Ascending aorta (tissue), 2 donors: ENCODE data around the gene RASGEF1B. TPM values are rescaled to one million over a fixed set of nuclear protein-coding genes. Genes with fewer than 3 reads are reported as not detected.

Source experiments
- DNase-seq, 2 donors: peaks; one replicate each; pipeline ENCODE4 v3.0.0-alpha.2; 2019; ENCODE audit warnings: low spot score in 2 of 2
- H3K27ac ChIP-seq, 2 donors: fragments of 200-600 bp; sonication (generic); one replicate each; pipeline ENCODE4 v1.5.1; 2016 to 2017; ENCODE audit warnings: mild to moderate bottlenecking in 1 of 2
- H3K27me3 ChIP-seq: fragments of 200-600 bp; sonication (generic); one replicate; pipeline ENCODE4 v1.5.1; 2017
- H3K36me3 ChIP-seq, 2 donors: fragments of 200-600 bp; sonication (generic); one replicate each; pipeline ENCODE4 v1.5.1; 2016
- H3K4me1 ChIP-seq, 2 donors: fragments of 200-600 bp; sonication (generic); one replicate each; pipeline ENCODE4 v1.5.1; 2016 to 2017; ENCODE audit warnings: mild to moderate bottlenecking in 1 of 2
- H3K4me3 ChIP-seq, 2 donors: fragments of 200-600 bp; sonication (generic); one replicate each; pipeline ENCODE4 v1.5.1; 2016 to 2017; ENCODE audit warnings: mild to moderate bottlenecking in 1 of 2
- H3K9me3 ChIP-seq, 2 donors: fragments of 200-600 bp; sonication (generic); one replicate each; pipeline ENCODE4 v1.5.1; 2016
- intact Hi-C: fragments of 100-400 bp; cut with DNase I; formaldehyde crosslinking; loops from one replicate; pipeline ENCODE4 v1.15.1; 2023
- total RNA-seq: library from RNA; depleted of rRNA; stranded (reverse); fragments of >200 nt; gene quantifications from one replicate; pipeline ENCODE4 v1.1.0, GENCODE V29; 2016
- TF ChIP-seq, protein P1 (sequence below), 3 experiments: fragments of 200-600 bp in 2 of 3; fragments of 450-650 bp in 1 of 3; sonication (generic) in 2 of 3; IDR thresholded peaks; one replicate each; pipeline ENCODE4 v1.5.1; 2016 to 2019; ENCODE audit warnings: antibody characterized with exemption in 3 of 3, mild to moderate bottlenecking in 1 of 3, moderate library complexity in 1 of 3

Gene RASGEF1B
- total RNA-seq, 1 donor from 2014 or later, result 8.4 TPM

DNA sequence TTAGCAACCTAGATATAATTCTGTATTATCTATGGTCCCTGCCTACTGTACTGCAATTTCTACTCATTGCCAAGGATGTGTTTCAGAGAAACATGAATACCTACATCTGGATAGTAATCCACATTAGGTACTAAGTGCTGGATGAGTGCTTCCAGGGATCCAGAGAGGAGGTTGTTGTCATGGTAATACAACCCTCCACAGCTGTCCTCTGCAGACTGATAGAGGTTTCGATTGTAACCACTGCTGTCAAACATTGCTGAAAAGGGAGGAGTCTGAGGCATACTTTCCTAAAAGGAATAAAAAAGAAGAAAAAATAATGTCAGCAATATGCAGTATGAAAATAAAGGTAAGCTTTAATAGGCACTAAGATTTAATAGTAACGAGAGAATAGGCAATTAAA, 12.5 kb downstream of the RASGEF1B start:
- Histone ChIP-seq H3K36me3 (peaks cover 3 to 16% of the 10 kb centered on the region in 2 donors), H3K9me3 (no peaks in the 10 kb centered on the region), H3K27ac (no peak overlapping the region), H3K27me3 (no peaks in the 10 kb centered on the region), H3K4me1 (no peaks in the 10 kb centered on the region), H3K4me3 (no peak overlapping the region)
- no peak for DNase-seq
- TF ChIP-seq, protein P1, sequence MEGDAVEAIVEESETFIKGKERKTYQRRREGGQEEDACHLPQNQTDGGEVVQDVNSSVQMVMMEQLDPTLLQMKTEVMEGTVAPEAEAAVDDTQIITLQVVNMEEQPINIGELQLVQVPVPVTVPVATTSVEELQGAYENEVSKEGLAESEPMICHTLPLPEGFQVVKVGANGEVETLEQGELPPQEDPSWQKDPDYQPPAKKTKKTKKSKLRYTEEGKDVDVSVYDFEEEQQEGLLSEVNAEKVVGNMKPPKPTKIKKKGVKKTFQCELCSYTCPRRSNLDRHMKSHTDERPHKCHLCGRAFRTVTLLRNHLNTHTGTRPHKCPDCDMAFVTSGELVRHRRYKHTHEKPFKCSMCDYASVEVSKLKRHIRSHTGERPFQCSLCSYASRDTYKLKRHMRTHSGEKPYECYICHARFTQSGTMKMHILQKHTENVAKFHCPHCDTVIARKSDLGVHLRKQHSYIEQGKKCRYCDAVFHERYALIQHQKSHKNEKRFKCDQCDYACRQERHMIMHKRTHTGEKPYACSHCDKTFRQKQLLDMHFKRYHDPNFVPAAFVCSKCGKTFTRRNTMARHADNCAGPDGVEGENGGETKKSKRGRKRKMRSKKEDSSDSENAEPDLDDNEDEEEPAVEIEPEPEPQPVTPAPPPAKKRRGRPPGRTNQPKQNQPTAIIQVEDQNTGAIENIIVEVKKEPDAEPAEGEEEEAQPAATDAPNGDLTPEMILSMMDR (IDR thresholded peaks at IDR 0.05), result no peak
- intact Hi-C loops, result no loop called here

GRCh38 chr4:81457921-81458520, 13.7 kb downstream of the RASGEF1B start:
- Histone ChIP-seq H3K27me3 (no peaks in the 10 kb centered on the region), H3K36me3 (peaks cover 3 to 16% of the 10 kb centered on the region in 2 donors), H3K27ac (no peak overlapping the region), H3K9me3 (no peaks in the 10 kb centered on the region), H3K4me1 (no peaks in the 10 kb centered on the region), H3K4me3 (no peak overlapping the region)
- TF ChIP-seq, protein P1 (IDR thresholded peaks at IDR 0.05), result no peak
- no peak for DNase-seq
- intact Hi-C loops, result no loop called here

DNA sequence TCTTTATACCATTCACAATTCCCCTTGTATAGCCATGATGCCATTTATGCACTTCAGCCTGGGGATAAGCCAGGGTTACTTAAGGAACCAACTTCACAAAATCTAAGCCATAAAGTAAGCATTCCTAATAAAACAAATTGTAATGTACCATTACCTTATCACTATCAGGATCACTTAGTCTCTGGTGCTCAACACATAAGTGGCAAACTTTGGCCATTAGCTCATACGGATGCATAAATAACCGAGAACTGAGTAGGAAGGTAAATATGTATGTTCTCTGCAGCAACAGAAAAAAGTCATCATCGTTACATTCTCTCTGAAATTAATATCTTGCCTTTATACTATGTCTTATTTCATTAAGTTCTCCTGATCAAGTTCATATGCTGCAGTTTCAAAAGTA, 14.4 kb downstream of the RASGEF1B start:
- Histone ChIP-seq H3K9me3 (no peaks in the 10 kb centered on the region), H3K36me3 (peaks cover 3 to 16% of the 10 kb centered on the region in 2 donors), H3K27me3 (no peaks in the 10 kb centered on the region), H3K4me1 (no peaks in the 10 kb centered on the region), H3K4me3 (no peak overlapping the region), H3K27ac (no peak overlapping the region)
- intact Hi-C loops, result no loop called here
- DNase-seq, result no peak
- TF ChIP-seq, protein P1 (IDR thresholded peaks at IDR 0.05), result no peak

- H3K9me3 ChIP-seq, result no peaks in the 10 kb centered on the region
- intact Hi-C loops, result no loop called here
- TF ChIP-seq, protein P1 (IDR thresholded peaks at IDR 0.05), result no peak
- H3K36me3 ChIP-seq, result peaks cover 3 to 16% of the 10 kb centered on the region in 2 donors
- DNase-seq, result no peak
- no peaks in the 10 kb centered on the region for H3K27me3 ChIP-seq
- H3K4me1 ChIP-seq, result no peaks in the 10 kb centered on the region
- H3K4me3 ChIP-seq, result no peak overlapping the region
- H3K27ac ChIP-seq, result no peak overlapping the region
Measured at GRCh38 chr4:81455897-81456296, 15.8 kb downstream of the RASGEF1B start.

- peaks cover 3 to 16% of the 10 kb centered on the region in 2 donors for H3K36me3 ChIP-seq
- H3K27ac ChIP-seq, result no peak overlapping the region
- H3K27me3 ChIP-seq, result no peaks in the 10 kb centered on the region
- no peaks in the 10 kb centered on the region for H3K9me3 ChIP-seq
- intact Hi-C loops, result no loop called here
- no peak for DNase-seq
- H3K4me3 ChIP-seq, result no peak overlapping the region
- TF ChIP-seq, protein P1 (IDR thresholded peaks at IDR 0.05), result no peak
- no peaks in the 10 kb centered on the region for H3K4me1 ChIP-seq
Measured at GRCh38 chr4:81454948-81455347, 16.8 kb downstream of the RASGEF1B start.

DNA sequence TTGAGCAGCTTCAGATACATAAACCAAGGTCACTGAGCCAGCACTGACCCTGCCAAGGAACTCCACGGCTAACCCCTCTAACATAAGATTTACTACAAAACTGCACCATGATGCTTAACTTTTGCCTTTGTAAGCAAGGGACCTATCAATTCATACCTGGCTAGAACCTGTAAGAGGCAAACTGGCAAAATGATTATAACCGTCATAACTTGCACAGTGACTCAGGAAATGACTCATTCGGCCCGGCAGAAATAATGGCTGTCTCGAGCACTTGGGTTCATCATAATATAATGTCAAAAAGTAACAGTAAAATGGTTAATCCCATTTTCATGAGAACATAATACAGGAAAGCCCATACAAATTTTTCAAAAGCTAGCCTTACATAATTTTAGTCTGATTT, 17.2 kb downstream of the RASGEF1B start:
- DNase-seq, result no peak
- TF ChIP-seq, protein P1 (IDR thresholded peaks at IDR 0.05), result no peak
- Histone ChIP-seq H3K27me3 (no peaks in the 10 kb centered on the region), H3K4me3 (no peak overlapping the region), H3K27ac (no peak overlapping the region), H3K36me3 (peaks cover 3 to 16% of the 10 kb centered on the region in 2 donors), H3K4me1 (no peaks in the 10 kb centered on the region), H3K9me3 (no peaks in the 10 kb centered on the region)
- intact Hi-C loops, result no loop called here
